GM23338 (cell line): ENCODE measurements around the gene SELENOO. TPM values are rescaled to one million over a fixed set of nuclear protein-coding genes. Genes with fewer than 3 reads are reported as not detected.

Source experiments
- ATAC-seq: fragments of 200-7000 bp; cut with Tn5 transposase; 3 replicates; pipeline ENCODE4 v1.9.1; 2020
- DNase-seq: peaks from one replicate; pipeline ENCODE4 v3.0.0-alpha.2; 2015; ENCODE audit warnings: low spot score
- H2AFZ ChIP-seq: fragments of 200-600 bp; sonication (generic); 2 replicates; pipeline ENCODE4 v1.8.0; 2016; ENCODE audit warnings: antibody characterized with exemption, mild to moderate bottlenecking, moderate library complexity
- H3F3A ChIP-seq: fragments of 200-600 bp; sonication (generic); replicated peaks from 2 replicates; pipeline ENCODE4 v1.8.0; 2017; ENCODE audit warnings: antibody characterized with exemption, mixed run types, low read depth
- H3K27ac ChIP-seq: fragments of 200-600 bp; sonication (generic); 2 replicates; pipeline ENCODE4 v1.6.1; 2016; ENCODE audit warnings: low read depth
- H3K27me3 ChIP-seq: fragments of 200-600 bp; sonication (generic); 2 replicates; pipeline ENCODE4 v1.8.0; 2016; ENCODE audit warnings: mild to moderate bottlenecking, mixed run types, moderate library complexity; ENCODE audit not compliant: insufficient read depth
- H3K36me3 ChIP-seq: fragments of 200-600 bp; sonication (generic); 2 replicates; pipeline ENCODE4 v1.8.0; 2016; ENCODE audit warnings: mild to moderate bottlenecking; ENCODE audit not compliant: insufficient read depth
- H3K4me1 ChIP-seq: fragments of 200-600 bp; sonication (generic); 2 replicates; pipeline ENCODE4 v1.8.0; 2016; ENCODE audit warnings: mild to moderate bottlenecking, moderate library complexity; ENCODE audit not compliant: insufficient read depth
- H3K4me2 ChIP-seq: fragments of 200-600 bp; sonication (generic); 2 replicates; pipeline ENCODE4 v1.7.1; 2017; ENCODE audit warnings: mixed run types
- H3K4me3 ChIP-seq: fragments of 200-600 bp; sonication (generic); 2 replicates; pipeline ENCODE4 v1.6.1; 2016; ENCODE audit warnings: mixed run types
- H3K79me2 ChIP-seq: fragments of 200-600 bp; sonication (generic); replicated peaks from 2 replicates; pipeline ENCODE4 v1.8.0; 2017; ENCODE audit warnings: mild to moderate bottlenecking; ENCODE audit not compliant: insufficient read depth
- H3K9me2 ChIP-seq: fragments of 200-600 bp; sonication (generic); 2 replicates; pipeline ENCODE4 v1.8.0; 2017; ENCODE audit not compliant: insufficient read depth
- H4K20me1 ChIP-seq: fragments of 200-600 bp; sonication (generic); replicated peaks from 2 replicates; pipeline ENCODE4 v1.8.0; 2017; ENCODE audit warnings: mild to moderate bottlenecking; ENCODE audit not compliant: insufficient read depth
- H3K27ac Mint-ChIP-seq: 2 replicates; pipeline ENCODE4 v1.8.0; 2020; ENCODE audit warnings: inconsistent platforms, mild to moderate bottlenecking, moderate library complexity, mixed read lengths
- H3K27me3 Mint-ChIP-seq: 3 replicates; pipeline ENCODE4 v1.8.0; 2022; ENCODE audit warnings: low read depth, mild to moderate bottlenecking, moderate library complexity, mixed read lengths, inconsistent platforms; ENCODE audit not compliant: insufficient read depth, poor library complexity
- H3K36me3 Mint-ChIP-seq: 3 replicates; pipeline ENCODE4 v1.8.0; 2021; ENCODE audit warnings: low read depth, mild to moderate bottlenecking, inconsistent platforms, moderate library complexity, mixed read lengths
- H3K4me1 Mint-ChIP-seq: 3 replicates; pipeline ENCODE4 v1.8.0; 2020; ENCODE audit warnings: mild to moderate bottlenecking, inconsistent platforms, mixed read lengths
- H3K4me3 Mint-ChIP-seq: 3 replicates; pipeline ENCODE4 v1.8.0; 2021; ENCODE audit warnings: moderate library complexity, mild to moderate bottlenecking, inconsistent platforms, mixed read lengths
- H3K9me3 Mint-ChIP-seq: 3 replicates; pipeline ENCODE4 v1.8.0; 2020; ENCODE audit warnings: moderate library complexity, mild to moderate bottlenecking, inconsistent platforms, mixed read lengths
- CTCF ChIP-seq, 2 experiments: fragments of 200-600 bp in 1 of 2; sonication (generic) in 1 of 2; conservative IDR thresholded peaks; 2 replicates each; pipeline versions ENCODE4 v1.5.1 to v1.6.1; 2016 to 2017; ENCODE audit warnings: antibody characterized with exemption in 2 of 2, low read depth in 2 of 2, mild to moderate bottlenecking in 2 of 2, moderate library complexity in 1 of 2
- ETS1 ChIP-seq: IDR thresholded peaks from 2 replicates; pipeline ENCODE4 v1.6.1; 2016; ENCODE audit warnings: antibody characterized with exemption
- EZH2 ChIP-seq: fragments of 200-600 bp; sonication (generic); IDR thresholded peaks from one replicate; pipeline ENCODE4 v1.8.0; 2017; ENCODE audit warnings: antibody characterized with exemption, mild to moderate bottlenecking, low read depth; ENCODE audit not compliant: unreplicated experiment
- EZH2phosphoT487 ChIP-seq: fragments of 200-600 bp; sonication (generic); IDR thresholded peaks from one replicate; pipeline ENCODE4 v1.8.1; 2018; ENCODE audit warnings: antibody characterized with exemption; ENCODE audit not compliant: unreplicated experiment
- JUNB ChIP-seq: IDR thresholded peaks from one replicate; pipeline ENCODE4 v1.6.1; 2016; ENCODE audit warnings: antibody characterized with exemption; ENCODE audit not compliant: unreplicated experiment
- NANOG ChIP-seq: IDR thresholded peaks from 2 replicates; pipeline ENCODE4 v1.6.1; 2016; ENCODE audit warnings: antibody characterized with exemption, borderline replicate concordance
- POLR2AphosphoS5 ChIP-seq: IDR thresholded peaks from 2 replicates; pipeline ENCODE4 v1.6.1; 2016; ENCODE audit warnings: antibody characterized with exemption, low read depth
- REST ChIP-seq: IDR thresholded peaks from one replicate; pipeline ENCODE4 v1.6.1; 2018; ENCODE audit warnings: antibody characterized with exemption; ENCODE audit not compliant: unreplicated experiment
- STAT1 ChIP-seq: IDR thresholded peaks from one replicate; pipeline ENCODE4 v1.6.1; 2016; ENCODE audit warnings: antibody characterized with exemption; ENCODE audit not compliant: unreplicated experiment
- ZNF114 ChIP-seq: fragments of 250-450 bp; sonication (Bioruptor Pico); IDR thresholded peaks from 2 replicates; pipeline ENCODE4 v1.5.0; 2020; ENCODE audit warnings: mild to moderate bottlenecking, moderate library complexity
- ZNF331 ChIP-seq: fragments of 250-450 bp; sonication (Bioruptor Pico); IDR thresholded peaks from 2 replicates; pipeline ENCODE4 v1.5.0; 2020; ENCODE audit warnings: low read depth, mild to moderate bottlenecking, moderate library complexity
- polyA plus RNA-seq: library from polyadenylated mRNA; unstranded; fragments of >200 nt; fragmentation: Nextera tagmentation; extraction: Ambion mirVana; gene quantifications from 2 replicates; pipeline ENCODE4 v1.2.1, GENCODE V29; 2016
- total RNA-seq: library from RNA; depleted of rRNA; stranded (reverse); fragments of >200 nt; shearing (Covaris generic); gene quantifications from 2 replicates; pipeline ENCODE4 v1.2.3, GENCODE V29; 2014

Gene SELENOO
- total and polyA plus RNA-seq, 2 experiments from 2014 or later = 6.8 to 21.3 TPM

- peaks cover 33% of the 10 kb centered on the region for H3K79me2 ChIP-seq
- H3K4me3 Mint-ChIP-seq = no peak overlapping the region
Measured at GRCh38 chr22:50236731-50237409, 36.1 kb downstream of the SELENOO start.

GRCh38 chr22:50238755-50239154, 37.9 kb downstream of the SELENOO start:
- H3K4me2 ChIP-seq = no peak overlapping the region
- peaks cover 6% of the 10 kb centered on the region; the same call in 1 of the 2 replicates for H4K20me1 ChIP-seq
- ATAC-seq (no peak), DNase-seq (no peak)
- Mint-ChIP-seq H3K27ac (no peak overlapping the region), H3K4me1 (peaks cover 16% of the 10 kb centered on the region), H3K4me3 (no peak overlapping the region), H3K27me3 (peaks cover 8% of the 10 kb centered on the region), H3K9me3 (peaks cover 8% of the 10 kb centered on the region; the same call in 2 of the 3 replicates), H3K36me3 (peaks cover 11% of the 10 kb centered on the region)
- no peaks in the 10 kb centered on the region for H3K27me3 ChIP-seq
- H3K4me3 ChIP-seq = no peak overlapping the region
- no peak overlapping the region for H2AFZ ChIP-seq
- H3K9me2 ChIP-seq = no peaks in the 10 kb centered on the region
- H3K4me1 ChIP-seq = peaks cover 4% of the 10 kb centered on the region
- H3F3A ChIP-seq = 0 out of 2 replicates have a peak, but pooled peaks cover 2% of the 10 kb centered on the region
- peaks cover 48% of the 10 kb centered on the region for H3K79me2 ChIP-seq
- H3K36me3 ChIP-seq = no peaks in the 10 kb centered on the region
- H3K27ac ChIP-seq = no peak overlapping the region
- TF ChIP-seq EZH2 = no peak
- no peak for TF ChIP-seq REST
- no peak for TF ChIP-seq EZH2phosphoT487
- no peak for TF ChIP-seq ETS1
- no peak for TF ChIP-seq STAT1
- TF ChIP-seq ZNF114 (CRISPR knock-in tag) = no peak
- no peak for TF ChIP-seq CTCF (conservative IDR thresholded peaks at IDR 0.05; ENCODE audit: low read depth in 2 of 2)
- TF ChIP-seq NANOG = no peak
- no peak for TF ChIP-seq ZNF331 (CRISPR knock-in tag)
- no peak for TF ChIP-seq POLR2AphosphoS5
- TF ChIP-seq JUNB = no peak

More at GRCh38 chr22:50236731-50237409, 36.1 kb downstream of the SELENOO start:
- H3K27me3 ChIP-seq = no peaks in the 10 kb centered on the region
- peak; percentile 51 for ATAC-seq
- H3K9me3 Mint-ChIP-seq = peaks cover 8% of the 10 kb centered on the region; the same call in 2 of the 3 replicates
- peaks cover 7% of the 10 kb centered on the region for H3K4me1 Mint-ChIP-seq
- 0 out of 2 replicates have a peak, but pooled peaks cover 5% of the 10 kb centered on the region for H3F3A ChIP-seq
- no peak overlapping the region for H3K27ac ChIP-seq
- no peak overlapping the region; the same call in 1 of the 2 replicates for H3K27ac Mint-ChIP-seq
- H2AFZ ChIP-seq = no peak overlapping the region
- H3K36me3 ChIP-seq = no peaks in the 10 kb centered on the region
- H3K4me2 ChIP-seq = no peak overlapping the region
- peaks cover 10% of the 10 kb centered on the region for H3K27me3 Mint-ChIP-seq
- no peaks in the 10 kb centered on the region for H3K9me2 ChIP-seq
- H3K4me3 ChIP-seq = no peak overlapping the region
- H3K36me3 Mint-ChIP-seq = peaks cover 16% of the 10 kb centered on the region
- H4K20me1 ChIP-seq = peaks cover 6% of the 10 kb centered on the region; the same call in 1 of the 2 replicates
- no peaks in the 10 kb centered on the region for H3K4me1 ChIP-seq
- TF ChIP-seq CTCF (conservative IDR thresholded peaks at IDR 0.05; ENCODE audit: low read depth in 2 of 2) (peak; percentile 52 to 55), ZNF114 (CRISPR knock-in tag) (no peak)
- peak; percentile 61 for DNase-seq
